ENCODE data around the gene KCNAB1. TPM values are rescaled to one million over a fixed set of nuclear protein-coding genes. Genes with fewer than 3 reads are reported as not detected.
A peak's percentile ranks its signal among the peaks of the same experiment; 100 is the strongest.

KCNAB1 gene
- total and polyA plus RNA-seq, 5 experiments from 2014 or later, result 0.16 to 0.39 (median 0.17) TPM

- H3K27me3 Mint-ChIP-seq, result peaks cover 3 to 20% (median 7%) of the 10 kb centered on the region in 5 donors
- no peak overlapping the region for H3K27ac Mint-ChIP-seq
- no peaks in the 10 kb centered on the region for H3K36me3 Mint-ChIP-seq
- ATAC-seq (no peak), DNase-seq (no peak)
- H3K9me3 Mint-ChIP-seq, result no peaks in the 10 kb centered on the region
- H3K4me1 Mint-ChIP-seq, result no peaks in the 10 kb centered on the region
- H3K4me3 Mint-ChIP-seq, result no peak overlapping the region
- POLR2A ChIA-PET, result no interaction called here
These were observed 268.4 kb downstream of the KCNAB1 start for GRCh38 chr3:156388497-156389448.

- H3K4me3 Mint-ChIP-seq, result no peak overlapping the region
- DNase-seq, result no peak
- H3K36me3 Mint-ChIP-seq, result no peaks in the 10 kb centered on the region
- POLR2A ChIA-PET, result no interaction called here
- H3K9me3 Mint-ChIP-seq, result no peaks in the 10 kb centered on the region
- peak overlapping the region in 1 of 10 donors; percentile 29 for H3K27ac Mint-ChIP-seq
- ATAC-seq, result no peak
- no peaks in the 10 kb centered on the region for H3K4me1 Mint-ChIP-seq
- peaks cover 3 to 20% (median 7%) of the 10 kb centered on the region in 5 donors for H3K27me3 Mint-ChIP-seq
These were observed 269.1 kb downstream of the KCNAB1 start for GRCh38 chr3:156389449-156389950.

GRCh38 chr3:156390846-156391245 lies 270.5 kb downstream of the KCNAB1 start:
- POLR2A ChIA-PET, result no interaction called here

GRCh38 chr3:156395961-156396710 lies 275.8 kb downstream of the KCNAB1 start:
- no peaks in the 10 kb centered on the region for H3K9me3 Mint-ChIP-seq
- H3K4me3 Mint-ChIP-seq, result no peak overlapping the region
- no peaks in the 10 kb centered on the region for H3K36me3 Mint-ChIP-seq
- DNase-seq, result no peak
- ATAC-seq, result no peak
- peaks cover 0 to 10% (median 5%) of the 10 kb centered on the region in 5 donors for H3K27me3 Mint-ChIP-seq
- H3K27ac Mint-ChIP-seq, result no peak overlapping the region
- POLR2A ChIA-PET, result no interaction called here
- H3K4me1 Mint-ChIP-seq, result no peaks in the 10 kb centered on the region

More at GRCh38 chr3:156390846-156391245, 270.5 kb downstream of the KCNAB1 start:
- no peaks in the 10 kb centered on the region for H3K4me1 Mint-ChIP-seq
- H3K4me3 Mint-ChIP-seq, result no peak overlapping the region
- peaks cover 3 to 20% (median 7%) of the 10 kb centered on the region in 5 donors for H3K27me3 Mint-ChIP-seq
- no peak for DNase-seq
- ATAC-seq, result no peak
- no peak overlapping the region for H3K27ac Mint-ChIP-seq
- H3K36me3 Mint-ChIP-seq, result no peaks in the 10 kb centered on the region
- H3K9me3 Mint-ChIP-seq, result no peaks in the 10 kb centered on the region

- H3K27ac Mint-ChIP-seq, result no peak overlapping the region
- no peak overlapping the region for H3K4me3 Mint-ChIP-seq
- H3K4me1 Mint-ChIP-seq, result no peaks in the 10 kb centered on the region
- no peaks in the 10 kb centered on the region for H3K9me3 Mint-ChIP-seq
- no peaks in the 10 kb centered on the region for H3K36me3 Mint-ChIP-seq
- POLR2A ChIA-PET, result no interaction called here
- H3K27me3 Mint-ChIP-seq, result peaks cover 0 to 8% (median 5%) of the 10 kb centered on the region in 5 donors
- no peak for ATAC-seq
- DNase-seq, result no peak
These were observed 276.5 kb downstream of the KCNAB1 start for GRCh38 chr3:156396851-156397250.

DNA sequence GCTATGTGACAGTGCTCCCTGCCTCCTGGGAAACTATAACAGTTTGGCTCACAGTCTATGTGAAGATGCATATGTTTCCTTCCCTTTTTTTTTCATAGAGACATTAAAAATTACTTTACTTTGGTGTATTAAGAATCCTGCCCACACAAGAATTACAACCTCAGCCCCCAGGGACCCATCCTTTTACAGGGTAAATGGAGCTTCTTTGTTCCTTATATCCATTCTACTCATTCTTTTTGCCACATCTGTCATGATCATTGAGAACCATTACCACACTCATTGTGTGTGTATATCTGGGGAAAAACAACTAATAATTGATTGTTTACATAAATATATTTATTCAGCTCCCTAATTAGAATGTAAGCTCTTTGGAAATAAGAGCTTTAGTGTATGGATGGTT lies 277.2 kb downstream of the KCNAB1 start:
- DNase-seq, result no peak
- Mint-ChIP-seq H3K9me3 (no peaks in the 10 kb centered on the region), H3K27me3 (peaks cover 0 to 8% (median 4%) of the 10 kb centered on the region in 5 donors), H3K36me3 (no peaks in the 10 kb centered on the region), H3K27ac (no peak overlapping the region), H3K4me3 (no peak overlapping the region), H3K4me1 (no peaks in the 10 kb centered on the region)
- no peak for ATAC-seq
- POLR2A ChIA-PET, result no interaction called here

GRCh38 chr3:156400062-156400461 lies 279.7 kb downstream of the KCNAB1 start:
- POLR2A ChIA-PET, result no interaction called here
- Mint-ChIP-seq H3K4me3 (no peak overlapping the region), H3K4me1 (no peaks in the 10 kb centered on the region), H3K27ac (no peak overlapping the region), H3K9me3 (no peaks in the 10 kb centered on the region), H3K27me3 (peaks cover 0 to 6% (median 2%) of the 10 kb centered on the region in 5 donors), H3K36me3 (no peaks in the 10 kb centered on the region)
- ATAC-seq (no peak), DNase-seq (no peak)

GRCh38 chr3:156400735-156401134 lies 280.4 kb downstream of the KCNAB1 start:
- POLR2A ChIA-PET, result no interaction called here
- H3K4me1 Mint-ChIP-seq, result no peaks in the 10 kb centered on the region
- no peaks in the 10 kb centered on the region for H3K9me3 Mint-ChIP-seq
- H3K36me3 Mint-ChIP-seq, result no peaks in the 10 kb centered on the region
- H3K4me3 Mint-ChIP-seq, result no peak overlapping the region
- no peak overlapping the region for H3K27ac Mint-ChIP-seq
- peaks cover 0 to 6% (median 2%) of the 10 kb centered on the region in 5 donors for H3K27me3 Mint-ChIP-seq
- ATAC-seq (no peak), DNase-seq (no peak)

GRCh38 chr3:156404217-156404616 lies 283.8 kb downstream of the KCNAB1 start:
- no peaks in the 10 kb centered on the region for H3K9me3 Mint-ChIP-seq
- H3K4me1 Mint-ChIP-seq, result no peaks in the 10 kb centered on the region
- peaks cover 0 to 7% (median 2%) of the 10 kb centered on the region in 5 donors for H3K27me3 Mint-ChIP-seq
- H3K4me3 Mint-ChIP-seq, result no peak overlapping the region
- ATAC-seq (no peak), DNase-seq (no peak)
- H3K36me3 Mint-ChIP-seq, result no peaks in the 10 kb centered on the region
- no peak overlapping the region for H3K27ac Mint-ChIP-seq
- POLR2A ChIA-PET, result no interaction called here

GRCh38 chr3:156406393-156406792 lies 286.0 kb downstream of the KCNAB1 start:
- ATAC-seq (no peak), DNase-seq (no peak)
- POLR2A ChIA-PET, result no interaction called here
- Mint-ChIP-seq H3K27ac (no peak overlapping the region), H3K27me3 (peaks cover 0 to 11% (median 2%) of the 10 kb centered on the region in 5 donors), H3K9me3 (no peaks in the 10 kb centered on the region), H3K4me3 (no peak overlapping the region), H3K36me3 (no peaks in the 10 kb centered on the region), H3K4me1 (no peaks in the 10 kb centered on the region)

GRCh38 chr3:156407617-156408225 lies 287.3 kb downstream of the KCNAB1 start:
- ATAC-seq, result no peak
- H3K9me3 Mint-ChIP-seq, result no peaks in the 10 kb centered on the region
- peaks cover 0 to 15% (median 2%) of the 10 kb centered on the region in 5 donors for H3K27me3 Mint-ChIP-seq
- POLR2A ChIA-PET, result no interaction called here
- H3K4me3 Mint-ChIP-seq, result no peak overlapping the region
- no peaks in the 10 kb centered on the region for H3K36me3 Mint-ChIP-seq
- H3K27ac Mint-ChIP-seq, result no peak overlapping the region
- no peak for DNase-seq
- H3K4me1 Mint-ChIP-seq, result no peaks in the 10 kb centered on the region

- DNase-seq (no peak), ATAC-seq (no peak)
- POLR2A ChIA-PET, result no interaction called here
- Mint-ChIP-seq H3K36me3 (no peaks in the 10 kb centered on the region), H3K27me3 (peaks cover 0 to 15% (median 2%) of the 10 kb centered on the region in 5 donors), H3K9me3 (no peaks in the 10 kb centered on the region), H3K27ac (no peak overlapping the region), H3K4me1 (no peaks in the 10 kb centered on the region), H3K4me3 (no peak overlapping the region)
These were observed 289.3 kb downstream of the KCNAB1 start for GRCh38 chr3:156409694-156410093.

GRCh38 chr3:156412600-156412999 lies 292.2 kb downstream of the KCNAB1 start:
- POLR2A ChIA-PET, result no interaction called here
- Mint-ChIP-seq H3K36me3 (peaks cover 0 to 3% (median 0%) of the 10 kb centered on the region in 3 donors), H3K4me3 (no peak overlapping the region), H3K9me3 (no peaks in the 10 kb centered on the region), H3K27ac (no peak overlapping the region), H3K4me1 (peaks cover 0 to 1% (median 0%) of the 10 kb centered on the region in 4 donors), H3K27me3 (peaks cover 6 to 22% (median 8%) of the 10 kb centered on the region in 5 donors)
- DNase-seq, result no peak
- ATAC-seq, result no peak
